ENCODE data around the gene NUPR1. TPM values are rescaled to one million over a fixed set of nuclear protein-coding genes. Genes with fewer than 3 reads are reported as not detected.

NUPR1 gene
- total and polyA plus RNA-seq, 2 of the 13 experiments (the other 11 are each of a cell fraction or from before 2014, with no cell fraction given): 18.0 to 25.6 TPM

- Histone ChIP-seq H3K27ac (ENCODE audit: extremely low read length, insufficient read depth, low read length) (peak overlapping the region; percentile 5), H3K4me2 (ENCODE audit: low read depth, low read length) (no peak overlapping the region), H3K36me3 (replicated peaks in 1 of 2; ENCODE audit: control insufficient read depth in 1 of 2, insufficient read depth in 2 of 2, low read length in 2 of 2) (peaks cover 4 to 12% of the 10 kb centered on the region in 2 experiments; a peak in 4 of 5 replicates), H3K9ac (ENCODE audit: insufficient read depth, low read depth, low read length) (no peak overlapping the region), H3K9me3 (ENCODE audit: low read length) (peaks cover 1% of the 10 kb centered on the region; the same call in 1 of the 2 replicates), H3K79me2 (ENCODE audit: insufficient read depth, low read length) (no peaks in the 10 kb centered on the region), H3K4me1 (ENCODE audit: insufficient read depth, low read length) (peaks cover 13% of the 10 kb centered on the region), H4K20me1 (ENCODE audit: insufficient read depth, low read length) (no peaks in the 10 kb centered on the region), H3K4me3 (replicated peaks in 1 of 3; ENCODE audit: insufficient read depth in 1 of 3, low read depth in 2 of 3, low read length in 3 of 3) (no peak overlapping the region), H3K27me3 (ENCODE audit: control insufficient read depth in 1 of 2, insufficient read depth in 2 of 2, low read length in 2 of 2) (no peaks in the 10 kb centered on the region), H2AFZ (ENCODE audit: low read length) (no peak overlapping the region)
- in situ Hi-C loops (cut with HindIII; ENCODE audit: extremely low pct_ligation_motif_present, low pct_unique_long_range_greater_than_20kb): no loop called here
- FAIRE-seq: no peak
- no peak for ATAC-seq
- ChIA-PET CTCF (ENCODE audit: low intra/inter-chr PET ratio, low total read pairs) (no interaction called here), POLR2A (no interaction called here)
- intact Hi-C loops (cut with micrococcal nuclease; ENCODE audit: unreplicated experiment): no loop called here
- DNase-seq (ENCODE audit: low spot score): no peak
- 76% methylated on average over 7 of the region's 7 CpGs for WGBS (ENCODE audit: low lambda C conversion rate)
- no TSS peak for BruUV-seq (replicated peaks)
- TF ChIP-seq ZNF205 (CRISPR knock-in tag; IDR thresholded peaks at IDR 0.05): no peak
- TF ChIP-seq DNMT1 (CRISPR knock-in tag; IDR thresholded peaks at IDR 0.05): no peak
- TF ChIP-seq, protein P1, sequence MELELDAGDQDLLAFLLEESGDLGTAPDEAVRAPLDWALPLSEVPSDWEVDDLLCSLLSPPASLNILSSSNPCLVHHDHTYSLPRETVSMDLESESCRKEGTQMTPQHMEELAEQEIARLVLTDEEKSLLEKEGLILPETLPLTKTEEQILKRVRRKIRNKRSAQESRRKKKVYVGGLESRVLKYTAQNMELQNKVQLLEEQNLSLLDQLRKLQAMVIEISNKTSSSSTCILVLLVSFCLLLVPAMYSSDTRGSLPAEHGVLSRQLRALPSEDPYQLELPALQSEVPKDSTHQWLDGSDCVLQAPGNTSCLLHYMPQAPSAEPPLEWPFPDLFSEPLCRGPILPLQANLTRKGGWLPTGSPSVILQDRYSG (CRISPR knock-in tag; IDR thresholded peaks at IDR 0.05): no peak
- no peak for TF ChIP-seq ETV5 (CRISPR knock-in tag; IDR thresholded peaks at IDR 0.05; ENCODE audit: borderline replicate concordance)
- TF ChIP-seq TFDP1 (CRISPR knock-in tag; IDR thresholded peaks at IDR 0.05; ENCODE audit: borderline replicate concordance): no peak
- no peak for TF ChIP-seq CHD4 (IDR thresholded peaks at IDR 0.05; ENCODE audit: borderline replicate concordance, low read length)
- TF ChIP-seq PHF8 (CRISPR knock-in tag; IDR thresholded peaks at IDR 0.05): no peak
- no peak for TF ChIP-seq YEATS4 (CRISPR knock-in tag; IDR thresholded peaks at IDR 0.05; ENCODE audit: borderline replicate concordance)
- TF ChIP-seq, protein P2, sequence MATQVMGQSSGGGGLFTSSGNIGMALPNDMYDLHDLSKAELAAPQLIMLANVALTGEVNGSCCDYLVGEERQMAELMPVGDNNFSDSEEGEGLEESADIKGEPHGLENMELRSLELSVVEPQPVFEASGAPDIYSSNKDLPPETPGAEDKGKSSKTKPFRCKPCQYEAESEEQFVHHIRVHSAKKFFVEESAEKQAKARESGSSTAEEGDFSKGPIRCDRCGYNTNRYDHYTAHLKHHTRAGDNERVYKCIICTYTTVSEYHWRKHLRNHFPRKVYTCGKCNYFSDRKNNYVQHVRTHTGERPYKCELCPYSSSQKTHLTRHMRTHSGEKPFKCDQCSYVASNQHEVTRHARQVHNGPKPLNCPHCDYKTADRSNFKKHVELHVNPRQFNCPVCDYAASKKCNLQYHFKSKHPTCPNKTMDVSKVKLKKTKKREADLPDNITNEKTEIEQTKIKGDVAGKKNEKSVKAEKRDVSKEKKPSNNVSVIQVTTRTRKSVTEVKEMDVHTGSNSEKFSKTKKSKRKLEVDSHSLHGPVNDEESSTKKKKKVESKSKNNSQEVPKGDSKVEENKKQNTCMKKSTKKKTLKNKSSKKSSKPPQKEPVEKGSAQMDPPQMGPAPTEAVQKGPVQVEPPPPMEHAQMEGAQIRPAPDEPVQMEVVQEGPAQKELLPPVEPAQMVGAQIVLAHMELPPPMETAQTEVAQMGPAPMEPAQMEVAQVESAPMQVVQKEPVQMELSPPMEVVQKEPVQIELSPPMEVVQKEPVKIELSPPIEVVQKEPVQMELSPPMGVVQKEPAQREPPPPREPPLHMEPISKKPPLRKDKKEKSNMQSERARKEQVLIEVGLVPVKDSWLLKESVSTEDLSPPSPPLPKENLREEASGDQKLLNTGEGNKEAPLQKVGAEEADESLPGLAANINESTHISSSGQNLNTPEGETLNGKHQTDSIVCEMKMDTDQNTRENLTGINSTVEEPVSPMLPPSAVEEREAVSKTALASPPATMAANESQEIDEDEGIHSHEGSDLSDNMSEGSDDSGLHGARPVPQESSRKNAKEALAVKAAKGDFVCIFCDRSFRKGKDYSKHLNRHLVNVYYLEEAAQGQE (IDR thresholded peaks at IDR 0.05; ENCODE audit: borderline replicate concordance in 1 of 2, low read depth in 1 of 2, low read length in 2 of 2): no peak
- TF ChIP-seq KIAA2018 (CRISPR knock-in tag; IDR thresholded peaks at IDR 0.05; ENCODE audit: borderline replicate concordance): no peak
These were observed 22.9 kb upstream of the NUPR1 start for GRCh38 chr16:28561557-28562187.
